Measurements from ENCODE around the gene ARHGAP28.
"Not testable (repeated sequence)": the region's sequence is repeated elsewhere in the genome, so short reads cannot be mapped to it uniquely, and the experiment has no call there.

Gene ARHGAP28

GRCh38 chr18:6819332-6819731 is 89.8 kb downstream of the ARHGAP28 start:
- peak; percentile 7 for DNase-seq

GRCh38 chr18:6820314-6820713 is 90.8 kb downstream of the ARHGAP28 start:
- DNase-seq, result no peak

- peak; percentile 87 for DNase-seq
Observed at GRCh38 chr18:6821356-6821755, 91.8 kb downstream of the ARHGAP28 start.

- DNase-seq, result not testable (repeated sequence)
Observed at GRCh38 chr18:6827161-6827560, 97.6 kb downstream of the ARHGAP28 start.

GRCh38 chr18:6827566-6827965 is 98.0 kb downstream of the ARHGAP28 start:
- DNase-seq, result not testable (repeated sequence)

- peak; percentile 17 for DNase-seq
Observed at GRCh38 chr18:6830916-6831315, 101.4 kb downstream of the ARHGAP28 start.

GRCh38 chr18:6835345-6835744 is 105.8 kb downstream of the ARHGAP28 start:
- DNase-seq, result no peak

- DNase-seq, result no peak
Observed at GRCh38 chr18:6836331-6836730, 106.8 kb downstream of the ARHGAP28 start.

GRCh38 chr18:6837904-6838303 is 108.4 kb downstream of the ARHGAP28 start:
- no peak for DNase-seq

- no peak for DNase-seq
Observed at GRCh38 chr18:6842081-6842480, 112.6 kb downstream of the ARHGAP28 start.

- DNase-seq, result no peak
Observed at GRCh38 chr18:6843308-6843707, 113.8 kb downstream of the ARHGAP28 start.

- not testable (repeated sequence) for DNase-seq
Observed at GRCh38 chr18:6845521-6845920, 116.0 kb downstream of the ARHGAP28 start.

- no peak for DNase-seq
Observed at GRCh38 chr18:6850396-6850795, 120.9 kb downstream of the ARHGAP28 start.

- no peak for DNase-seq
Observed at GRCh38 chr18:6851480-6851879, 122.0 kb downstream of the ARHGAP28 start.

- no peak for DNase-seq
Observed at GRCh38 chr18:6854811-6855210, 125.3 kb downstream of the ARHGAP28 start.

- DNase-seq, result no peak
Observed at GRCh38 chr18:6855767-6856166, 126.3 kb downstream of the ARHGAP28 start.

- DNase-seq, result no peak
Observed at GRCh38 chr18:6857300-6857699, 127.8 kb downstream of the ARHGAP28 start.

GRCh38 chr18:6859676-6860422 is 130.3 kb downstream of the ARHGAP28 start:
- no peak for DNase-seq

- DNase-seq, result no peak
Observed at GRCh38 chr18:6860804-6861448, 131.4 kb downstream of the ARHGAP28 start.

- DNase-seq, result peak; percentile 63
Observed at GRCh38 chr18:6865251-6865650, 135.7 kb downstream of the ARHGAP28 start.

GRCh38 chr18:6866552-6867085 is 137.1 kb downstream of the ARHGAP28 start:
- no peak for DNase-seq

GRCh38 chr18:6868033-6868432 is 138.5 kb downstream of the ARHGAP28 start:
- no peak for DNase-seq

- DNase-seq, result no peak
Observed at GRCh38 chr18:6871566-6871965, 142.1 kb downstream of the ARHGAP28 start.

Measured in fibroblast of skin of scalp (primary cell).